GM11168 (cell line): ENCODE results near the gene GGA3.
"Not testable (repeated sequence)": the region's sequence is repeated elsewhere in the genome, so short reads cannot be mapped to it uniquely, and the experiment has no call there.

Experiments
- in situ Hi-C: fragments of 300-500 bp; cut with MboI; formaldehyde crosslinking; loops from one replicate; pipeline ENCODE4 v1.12.0; 2022; ENCODE audit warnings: low sequenced_read_pairs; ENCODE audit not compliant: unreplicated experiment

GGA3 gene

GRCh38 chr17:75273977-75274708, 12.7 kb upstream of the GGA3 start:
- in situ Hi-C loops = no loop called here

- in situ Hi-C loops = no loop called here
These were observed 11.4 kb upstream of the GGA3 start for GRCh38 chr17:75272848-75273184.

GRCh38 chr17:75271955-75272847, 10.8 kb upstream of the GGA3 start:
- in situ Hi-C loops = no loop called here

GRCh38 chr17:75271233-75271954, 10.0 kb upstream of the GGA3 start:
- in situ Hi-C loops = no loop called here

- in situ Hi-C loops = no loop called here
These were observed 9.5 kb upstream of the GGA3 start, which contains the start of gene MIF4GD for GRCh38 chr17:75270966-75271232. Gene MIF4GD (minus strand): TSS chr17:75271231. CDS start chr17:75270195, 1,036 bp downstream.

- in situ Hi-C loops = no loop called here
These were observed 9.0 kb upstream of the GGA3 start for GRCh38 chr17:75270218-75270965.

- in situ Hi-C loops = no loop called here
These were observed 8.4 kb upstream of the GGA3 start for GRCh38 chr17:75269844-75270217.

- in situ Hi-C loops = no loop called here
These were observed 6.2 kb upstream of the GGA3 start for GRCh38 chr17:75267411-75268232.

GRCh38 chr17:75267153-75267410, 5.7 kb upstream of the GGA3 start:
- in situ Hi-C loops = no loop called here

- in situ Hi-C loops = no loop called here
These were observed 5.1 kb upstream of the GGA3 start for GRCh38 chr17:75266316-75267152.

GRCh38 chr17:75265614-75266315, 4.4 kb upstream of the GGA3 start:
- in situ Hi-C loops = no loop called here

GRCh38 chr17:75263055-75263454, 1.6 kb upstream of the GGA3 start:
- in situ Hi-C loops = no loop called here

GRCh38 chr17:75262112-75262606, 753 bp upstream of the GGA3 start:
- in situ Hi-C loops = no loop called here

GRCh38 chr17:75260641-75261335, 618 bp downstream of the GGA3 start:
- in situ Hi-C loops = no loop called here

GRCh38 chr17:75257228-75257627, 4.2 kb downstream of the GGA3 start:
- in situ Hi-C loops = not testable (repeated sequence)

GRCh38 chr17:75255954-75256698, 5.3 kb downstream of the GGA3 start:
- in situ Hi-C loops = not testable (repeated sequence)
